Stimulated activated naive B cell treated with anti-CD40 and anti-IgM and Interleukin-4, amounts not matched to agents 10 μg/mL and 1 μg/mL and 100 μg/mL, for 72 hours (primary cell): ENCODE results near the gene SEPHS1.
"Not testable (repeated sequence)": the region's sequence is repeated elsewhere in the genome, so short reads cannot be mapped to it uniquely, and the experiment has no call there.

Source experiments
- ATAC-seq, 2 donors: fragments of 150-1000 bp; cut with Tn5 transposase; replicated peaks; 2 replicates each; pipeline ENCODE4 v1.10.0; 2021; ENCODE audit warnings: moderate library complexity in 1 of 2
- DNase-seq: peaks from one replicate; pipeline ENCODE4 v3.0.0; 2021
- H3K27ac Mint-ChIP-seq: one replicate; pipeline ENCODE4 v1.8.0; 2022; ENCODE audit warnings: mild to moderate bottlenecking, mixed read lengths
- H3K27me3 Mint-ChIP-seq, 2 donors: one replicate each; pipeline ENCODE4 v1.8.0; 2022; ENCODE audit warnings: mixed read lengths in 2 of 2
- H3K36me3 Mint-ChIP-seq, 2 donors: one replicate each; pipeline ENCODE4 v1.8.0; 2022; ENCODE audit warnings: mixed read lengths in 2 of 2, mild to moderate bottlenecking in 1 of 2
- H3K4me1 Mint-ChIP-seq, 2 donors: one replicate each; pipeline ENCODE4 v1.8.0; 2022; ENCODE audit warnings: mixed read lengths in 2 of 2, mild to moderate bottlenecking in 1 of 2
- H3K4me3 Mint-ChIP-seq, 2 donors: one replicate each; pipeline ENCODE4 v1.8.0; 2022; ENCODE audit warnings: mild to moderate bottlenecking in 2 of 2, mixed read lengths in 2 of 2, moderate library complexity in 1 of 2
- H3K9me3 Mint-ChIP-seq, 2 donors: one replicate each; pipeline ENCODE4 v1.8.0; 2022; ENCODE audit warnings: mixed read lengths in 2 of 2, mild to moderate bottlenecking in 1 of 2

Gene SEPHS1

DNA sequence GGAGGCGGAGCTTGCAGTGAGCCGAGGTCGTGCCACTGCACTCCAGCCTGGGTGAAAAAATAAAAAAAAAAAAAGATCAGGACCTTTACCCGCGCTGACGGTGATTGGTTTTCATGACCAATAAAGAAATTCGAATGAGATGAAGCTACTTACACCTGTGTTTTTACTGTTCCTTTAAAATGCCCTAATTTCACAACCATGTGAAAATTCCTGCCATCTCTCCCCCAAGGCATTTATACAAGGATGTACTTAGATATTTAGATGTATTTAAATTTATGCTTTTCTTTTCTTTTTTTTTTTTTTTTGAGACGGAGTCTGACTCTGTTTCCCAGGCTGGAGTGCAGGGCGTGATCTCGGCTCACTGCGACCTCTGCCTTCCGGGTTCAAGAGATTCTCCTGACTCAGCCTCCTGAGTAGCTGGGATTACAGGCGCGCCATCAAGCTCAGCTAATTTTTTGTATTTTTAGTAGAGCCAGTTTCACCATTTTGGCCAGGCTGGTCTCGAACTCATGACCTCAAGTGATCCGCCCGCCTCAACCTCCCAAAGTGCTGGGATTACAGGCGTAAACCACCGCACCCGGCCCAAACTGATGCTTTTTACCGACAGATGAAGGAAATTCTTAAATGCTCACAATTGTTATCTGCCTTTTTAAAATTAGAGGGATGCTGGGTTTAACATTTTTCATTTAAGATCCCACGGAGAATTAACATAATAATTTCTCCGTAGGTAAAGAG lies 45.1 kb downstream of the SEPHS1 start:
- DNase-seq (no peak), ATAC-seq (no peak)
- peaks cover 15 to 29% of the 10 kb centered on the region in 2 donors for H3K4me1 Mint-ChIP-seq
- peak overlapping the region; percentile 95 for H3K27ac Mint-ChIP-seq
- H3K4me3 Mint-ChIP-seq = peak overlapping the region; percentile 83 to 98
- H3K36me3 Mint-ChIP-seq = peaks cover 5 to 6% of the 10 kb centered on the region in 2 donors
- no peaks in the 10 kb centered on the region for H3K9me3 Mint-ChIP-seq
- no peaks in the 10 kb centered on the region for H3K27me3 Mint-ChIP-seq

DNA sequence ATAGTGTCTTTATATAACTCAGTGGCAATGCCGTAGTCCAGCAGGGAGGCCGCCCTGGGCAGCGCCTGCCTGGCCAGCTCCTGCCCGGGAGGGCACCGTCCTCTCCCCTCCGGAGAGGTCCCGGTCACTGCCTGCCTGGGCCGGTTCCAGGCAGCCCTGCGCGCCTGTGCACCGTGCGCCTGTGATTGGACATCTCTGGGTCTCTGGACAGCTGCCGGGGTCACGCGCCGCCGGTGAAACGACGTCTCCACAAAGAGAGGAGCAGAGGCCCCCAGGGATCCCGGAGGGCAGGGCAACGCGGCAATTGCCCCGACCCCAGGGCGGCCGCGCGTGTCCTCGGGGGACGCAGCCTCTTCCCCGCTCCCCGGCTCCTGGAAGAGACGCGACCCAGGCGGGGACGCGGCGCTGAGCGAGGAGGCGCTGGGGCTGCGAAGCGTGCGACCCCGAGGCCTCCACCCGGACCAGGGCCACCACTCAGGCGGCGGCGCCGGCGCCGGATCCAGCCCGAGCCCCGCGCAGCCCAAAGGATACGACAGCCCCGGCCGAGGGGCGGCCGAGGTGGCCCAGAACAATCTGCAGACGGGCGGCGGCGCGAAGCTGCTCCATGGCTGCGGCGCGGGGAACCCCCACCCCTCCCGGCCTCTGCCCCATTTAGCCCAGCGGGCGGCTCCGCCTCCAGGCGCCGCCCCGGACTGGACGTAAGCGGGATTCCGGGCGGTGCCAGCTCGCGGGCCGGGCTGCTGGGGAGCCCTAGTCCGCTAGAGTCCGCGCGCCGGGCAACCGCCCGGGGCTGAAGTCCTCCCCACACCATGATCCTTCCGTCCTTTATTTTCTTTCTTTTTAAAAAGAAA lies 48.4 kb downstream of the SEPHS1 start, which contains the start of gene PHYH:
TSS of gene PHYH (minus strand) at position 628 of the 851 bp plus-strand sequence. CDS start at position 606, 22 bp downstream.
- DNase-seq = peak; percentile 80
- H3K36me3 Mint-ChIP-seq = peaks cover 2 to 7% of the 10 kb centered on the region in 2 donors
- H3K9me3 Mint-ChIP-seq = no peaks in the 10 kb centered on the region
- H3K27me3 Mint-ChIP-seq = no peaks in the 10 kb centered on the region
- peaks cover 15 to 29% of the 10 kb centered on the region in 2 donors for H3K4me1 Mint-ChIP-seq
- peak within 1 kb of the TSS; percentile 96 for H3K27ac Mint-ChIP-seq
- peak within 1 kb of the TSS; percentile 82 to 86 for H3K4me3 Mint-ChIP-seq
- ATAC-seq = peak; percentile 77 to 79

DNA sequence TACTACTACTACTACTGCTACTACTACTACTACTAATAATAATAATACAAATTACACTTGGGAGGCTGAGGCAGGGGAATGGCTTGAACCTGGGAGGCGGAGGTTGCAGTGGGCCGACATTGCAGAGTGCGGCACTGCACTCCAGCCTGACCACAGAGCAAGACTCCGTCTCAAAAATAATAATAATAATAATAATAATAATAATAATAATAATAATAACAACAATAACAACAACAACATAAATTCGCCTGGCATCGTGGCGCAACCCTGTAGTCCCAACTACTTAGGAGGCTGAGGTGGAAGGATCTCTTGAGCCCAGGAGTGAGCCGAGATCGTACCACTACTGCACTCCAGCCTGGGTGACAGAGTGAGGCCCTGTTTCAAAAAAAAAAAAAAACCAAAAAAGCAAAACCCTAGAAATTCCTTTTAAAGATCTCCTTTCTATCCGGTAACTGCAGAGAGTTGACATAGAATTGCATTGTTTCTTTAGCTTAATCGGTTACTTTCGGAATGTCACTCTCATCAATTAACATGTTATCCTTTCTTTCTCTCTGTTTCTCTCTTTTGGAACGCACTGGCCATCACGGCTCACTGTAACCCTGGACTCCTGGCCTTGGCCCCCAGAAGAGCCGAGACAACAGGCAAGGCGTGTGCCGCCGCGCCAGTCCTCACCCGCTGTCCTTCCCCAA lies 49.2 kb downstream of the SEPHS1 start:
- ATAC-seq = no peak
- H3K4me1 Mint-ChIP-seq = peaks cover 13 to 29% of the 10 kb centered on the region in 2 donors
- no peak for DNase-seq
- peaks cover 2 to 7% of the 10 kb centered on the region in 2 donors for H3K36me3 Mint-ChIP-seq
- H3K27ac Mint-ChIP-seq = peak overlapping the region; percentile 52
- H3K27me3 Mint-ChIP-seq = no peaks in the 10 kb centered on the region
- H3K9me3 Mint-ChIP-seq = no peaks in the 10 kb centered on the region
- H3K4me3 Mint-ChIP-seq = peak overlapping the region; percentile 82 to 86

DNA sequence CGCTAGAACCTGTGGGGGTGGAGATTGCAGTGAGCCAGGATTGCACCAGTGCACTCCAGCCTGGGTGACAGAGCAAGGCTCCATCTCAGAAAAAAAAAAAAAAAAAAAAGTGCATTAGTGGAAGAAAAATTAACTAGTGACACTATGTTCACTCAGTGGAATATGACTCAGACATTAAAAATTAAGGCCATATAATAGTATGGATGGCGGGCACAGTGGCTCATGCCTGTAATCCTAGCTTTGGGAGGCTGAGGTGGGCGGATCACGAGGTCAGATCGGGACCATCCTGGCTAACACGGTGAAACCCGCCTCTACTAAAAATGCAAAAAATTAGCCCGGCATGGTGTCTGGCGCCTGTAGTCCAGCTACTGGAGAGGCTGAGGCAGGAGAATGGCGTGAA lies 51.6 kb downstream of the SEPHS1 start:
- peaks cover 11 to 12% of the 10 kb centered on the region in 2 donors for H3K36me3 Mint-ChIP-seq

DNA sequence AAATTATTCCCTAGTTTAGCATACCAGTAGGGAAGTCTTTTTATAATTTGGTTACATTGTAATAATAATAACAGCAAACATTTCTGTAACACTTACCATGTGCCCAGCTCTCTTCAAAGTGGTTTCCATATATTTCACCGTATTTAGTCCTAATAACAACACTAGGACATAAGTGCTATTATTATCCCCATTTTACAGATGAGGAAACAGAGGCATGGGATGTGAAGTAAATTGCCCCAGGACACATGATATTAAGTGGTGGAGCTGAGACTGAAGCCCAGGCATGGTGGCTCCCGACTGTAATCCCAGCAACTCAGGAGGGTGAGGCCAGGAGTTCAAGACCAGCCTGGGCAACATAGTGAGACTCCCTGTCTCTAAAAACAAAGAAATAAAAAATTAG lies 53.3 kb downstream of the SEPHS1 start:
- ATAC-seq (no peak), DNase-seq (no peak)
- peaks cover 5 to 7% of the 10 kb centered on the region in 2 donors for H3K4me1 Mint-ChIP-seq
- H3K9me3 Mint-ChIP-seq = no peaks in the 10 kb centered on the region
- H3K27ac Mint-ChIP-seq = no peak overlapping the region
- H3K27me3 Mint-ChIP-seq = no peaks in the 10 kb centered on the region
- H3K4me3 Mint-ChIP-seq = no peak overlapping the region
- H3K36me3 Mint-ChIP-seq = peaks cover 16% of the 10 kb centered on the region in 2 donors

More for the DNA sequence above, 51.6 kb downstream of the SEPHS1 start:
- no peak overlapping the region for H3K4me3 Mint-ChIP-seq
- H3K27me3 Mint-ChIP-seq = no peaks in the 10 kb centered on the region
- no peak for ATAC-seq
- H3K9me3 Mint-ChIP-seq = no peaks in the 10 kb centered on the region
- H3K4me1 Mint-ChIP-seq = peaks cover 11 to 17% of the 10 kb centered on the region in 2 donors
- H3K27ac Mint-ChIP-seq = no peak overlapping the region
- DNase-seq = no peak

DNA sequence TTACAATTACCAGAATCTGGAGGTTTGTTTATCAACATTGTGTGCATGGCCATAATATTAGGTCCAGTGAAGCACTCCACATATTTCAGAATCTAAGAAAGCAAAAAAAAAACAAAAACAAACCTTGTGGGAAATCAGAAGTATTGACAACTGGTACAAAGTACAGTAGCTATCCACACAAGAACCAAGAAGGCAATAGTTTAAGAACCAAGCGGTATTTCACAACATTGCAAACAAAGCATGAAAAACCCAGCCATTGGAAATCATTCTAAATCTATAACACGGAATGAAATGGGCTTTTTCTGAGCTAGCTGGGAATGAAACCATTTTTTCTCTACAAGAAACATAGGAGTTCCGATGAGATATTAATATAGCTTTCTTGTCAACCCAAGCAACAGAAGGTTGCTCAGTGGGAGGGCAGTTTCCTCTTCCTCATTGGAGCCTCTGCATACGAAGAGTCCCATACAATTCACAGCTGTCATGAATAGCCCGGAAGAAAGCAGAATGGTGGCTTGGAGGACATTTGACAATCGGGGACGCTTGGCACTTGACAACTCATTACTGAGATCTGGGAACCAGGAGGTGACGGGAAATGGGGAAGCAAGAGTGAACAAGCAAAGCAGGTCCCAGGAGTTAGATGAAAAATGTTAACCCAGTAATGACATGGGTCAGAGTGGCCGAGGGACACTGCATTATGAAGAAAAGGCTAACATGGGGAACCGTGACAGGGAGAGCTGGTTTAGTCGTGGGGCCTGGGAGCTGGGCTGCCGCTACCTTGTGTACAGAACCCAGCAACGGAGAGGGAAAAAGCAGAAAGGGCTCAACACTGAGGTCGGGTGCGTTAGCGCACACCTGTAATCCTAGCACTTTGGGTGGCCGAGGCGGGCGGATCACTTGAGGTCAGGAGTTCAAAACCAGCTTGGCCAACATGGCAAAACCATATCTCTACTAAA lies 56.0 kb downstream of the SEPHS1 start:
- Mint-ChIP-seq H3K4me1 (peaks cover 0 to 2% of the 10 kb centered on the region in 2 donors), H3K9me3 (no peaks in the 10 kb centered on the region), H3K27ac (no peak overlapping the region), H3K4me3 (no peak overlapping the region), H3K36me3 (peaks cover 29 to 33% of the 10 kb centered on the region in 2 donors), H3K27me3 (no peaks in the 10 kb centered on the region)
- DNase-seq = no peak
- no peak for ATAC-seq

DNA sequence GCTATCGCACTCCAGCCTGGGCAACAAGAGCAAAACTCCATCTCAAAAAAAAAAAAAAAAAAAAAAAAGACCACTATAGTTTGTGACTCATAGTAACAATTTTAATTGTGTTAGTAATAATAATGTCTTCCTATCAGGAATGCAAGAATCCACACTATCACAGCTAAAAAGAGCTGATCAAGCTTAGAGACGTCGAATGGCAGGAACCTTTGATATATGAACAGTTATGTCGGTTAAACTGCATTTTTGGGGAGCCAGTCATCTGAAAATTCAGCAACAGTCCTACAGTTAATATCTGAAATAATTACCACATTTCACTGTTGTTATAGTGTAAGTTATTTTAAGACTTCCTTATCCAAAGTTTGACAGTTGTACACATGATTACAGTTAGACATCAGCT lies 57.0 kb downstream of the SEPHS1 start:
- Mint-ChIP-seq H3K27me3 (no peaks in the 10 kb centered on the region), H3K27ac (no peak overlapping the region), H3K36me3 (peaks cover 34 to 36% of the 10 kb centered on the region in 2 donors), H3K4me1 (peaks cover 0 to 2% of the 10 kb centered on the region in 2 donors), H3K4me3 (no peak overlapping the region), H3K9me3 (no peaks in the 10 kb centered on the region)
- DNase-seq (no peak), ATAC-seq (no peak)

DNA sequence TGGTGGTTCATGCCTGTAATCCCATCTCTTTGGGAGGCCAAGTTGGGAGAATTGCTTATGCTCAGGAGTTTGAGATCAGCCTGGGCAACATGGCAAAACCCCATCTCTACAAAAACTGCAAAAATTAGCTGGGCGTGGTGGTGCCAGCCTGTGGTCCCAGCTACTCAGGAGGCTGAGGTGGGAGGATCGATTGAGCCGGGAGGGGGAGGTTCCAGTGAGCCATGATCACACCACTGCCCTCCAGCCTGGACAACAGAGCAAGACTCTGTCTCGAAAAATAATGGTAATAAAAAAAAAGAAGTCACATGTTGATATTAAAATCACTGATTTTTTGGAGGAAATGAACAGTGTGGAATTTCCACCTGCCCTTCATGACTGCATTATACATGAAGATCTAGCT lies 64.0 kb downstream of the SEPHS1 start:
- Mint-ChIP-seq H3K4me3 (no peak overlapping the region), H3K9me3 (no peaks in the 10 kb centered on the region), H3K4me1 (peaks cover 0 to 4% of the 10 kb centered on the region in 2 donors), H3K36me3 (peaks cover 22 to 34% of the 10 kb centered on the region in 2 donors), H3K27ac (no peak overlapping the region), H3K27me3 (no peaks in the 10 kb centered on the region)
- ATAC-seq (peak in 1 of 2 donors; percentile 33), DNase-seq (no peak)

DNA sequence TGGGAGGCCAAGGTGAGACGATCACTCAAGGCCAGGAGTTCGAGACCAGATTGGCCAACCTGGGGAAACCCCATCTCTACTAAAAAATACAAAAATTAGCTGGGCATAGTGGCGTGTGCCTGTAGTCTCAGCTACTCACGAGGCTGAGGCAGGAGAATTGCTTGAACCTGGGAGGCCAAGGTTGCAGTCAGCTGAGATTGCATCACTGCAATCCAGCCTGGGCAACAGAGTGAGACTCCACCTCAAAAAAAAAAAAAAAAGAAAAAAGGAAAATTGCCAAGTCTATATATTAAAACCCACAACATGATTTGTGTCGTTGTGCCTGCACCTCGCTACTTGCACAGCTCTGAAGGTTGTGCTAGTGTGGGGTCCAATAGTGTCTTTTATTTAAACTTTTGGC lies 65.7 kb downstream of the SEPHS1 start:
- not testable (repeated sequence) for H3K4me1 Mint-ChIP-seq, H3K9me3 Mint-ChIP-seq, H3K4me3 Mint-ChIP-seq, H3K27ac Mint-ChIP-seq, H3K27me3 Mint-ChIP-seq, DNase-seq, ATAC-seq
- peaks cover 10 to 19% of the 10 kb centered on the region in 2 donors for H3K36me3 Mint-ChIP-seq

DNA sequence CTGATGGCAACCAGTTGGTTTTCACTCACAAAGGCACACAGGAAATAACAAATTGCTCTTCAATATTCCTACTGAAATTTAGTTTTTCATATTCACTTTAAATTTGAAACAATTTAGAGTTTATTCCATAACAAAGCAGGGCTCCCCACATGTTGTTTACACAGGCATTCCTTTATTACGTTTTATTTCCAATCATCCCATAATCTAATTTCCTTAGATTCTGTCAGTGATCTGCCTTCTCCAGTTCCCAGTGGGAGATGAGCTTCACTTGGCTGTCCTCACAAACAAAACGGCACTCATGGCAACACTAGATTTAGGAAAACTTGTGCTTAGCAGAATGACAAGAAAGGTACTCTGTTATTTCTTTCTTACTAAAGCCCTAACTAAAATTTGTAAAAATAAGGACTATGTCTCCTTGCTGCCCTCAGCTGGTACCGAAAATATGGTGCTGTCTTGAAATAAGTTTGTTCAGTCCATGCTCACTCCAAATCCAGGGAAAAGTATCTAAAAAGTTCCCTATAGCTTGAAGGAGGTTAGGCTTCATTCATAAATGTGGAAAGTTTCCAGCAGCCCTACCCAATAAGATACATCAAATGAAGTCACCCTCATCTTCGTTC lies 71.2 kb downstream of the SEPHS1 start:
- Mint-ChIP-seq H3K27ac (no peak overlapping the region), H3K4me3 (no peak overlapping the region), H3K9me3 (no peaks in the 10 kb centered on the region), H3K36me3 (peaks cover 2 to 8% of the 10 kb centered on the region in 2 donors), H3K4me1 (no peaks in the 10 kb centered on the region), H3K27me3 (no peaks in the 10 kb centered on the region)
- ATAC-seq = no peak
- DNase-seq = no peak

DNA sequence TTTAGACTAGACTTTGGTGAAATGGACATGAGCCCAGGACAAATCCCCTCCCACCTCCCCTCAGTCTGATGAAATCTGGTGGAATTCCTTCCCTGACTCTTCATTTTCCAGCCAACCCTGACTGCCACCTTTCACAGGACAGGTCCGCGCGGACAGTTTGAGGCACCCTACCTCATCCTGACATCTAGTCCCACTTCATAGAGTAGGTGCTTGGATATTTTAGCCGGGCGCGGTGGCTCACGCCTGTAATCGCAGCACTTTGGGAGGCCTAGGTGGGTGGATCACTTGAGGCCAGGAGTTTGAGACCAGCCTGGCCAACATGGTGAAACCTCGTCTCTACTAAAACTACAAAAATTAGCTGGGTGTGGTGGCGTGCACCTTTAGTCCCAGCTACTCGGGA lies 71.9 kb downstream of the SEPHS1 start:
- not testable (repeated sequence) for ATAC-seq, H3K27ac Mint-ChIP-seq, H3K27me3 Mint-ChIP-seq, DNase-seq, H3K36me3 Mint-ChIP-seq, H3K4me1 Mint-ChIP-seq, H3K9me3 Mint-ChIP-seq, H3K4me3 Mint-ChIP-seq

DNA sequence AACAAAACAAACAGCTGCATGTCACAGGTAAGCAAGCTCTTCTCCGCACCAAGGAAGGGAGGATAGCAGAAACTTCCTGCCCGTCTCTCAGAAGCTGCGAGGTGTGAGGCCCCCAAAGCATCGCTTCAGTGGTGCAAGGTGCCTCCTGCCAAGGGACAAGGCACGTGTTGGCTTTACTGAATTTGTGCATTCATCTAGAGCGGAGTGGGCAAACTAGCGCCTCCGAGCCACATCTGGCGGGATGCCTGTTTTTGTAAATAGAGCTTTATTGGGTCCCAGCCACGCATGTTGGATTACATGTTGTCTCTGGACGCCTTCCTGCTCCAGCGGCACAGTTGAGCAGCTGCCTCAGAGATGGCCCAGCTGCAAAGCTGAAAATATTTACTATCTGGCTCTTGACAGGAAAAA lies 75.9 kb downstream of the SEPHS1 start:
- H3K4me3 Mint-ChIP-seq = no peak overlapping the region
- H3K4me1 Mint-ChIP-seq = peaks cover 6 to 8% of the 10 kb centered on the region in 2 donors
- DNase-seq (no peak), ATAC-seq (no peak)
- H3K27ac Mint-ChIP-seq = no peak overlapping the region
- H3K36me3 Mint-ChIP-seq = peaks cover 0 to 2% of the 10 kb centered on the region in 2 donors
- H3K27me3 Mint-ChIP-seq = no peaks in the 10 kb centered on the region
- no peaks in the 10 kb centered on the region for H3K9me3 Mint-ChIP-seq

DNA sequence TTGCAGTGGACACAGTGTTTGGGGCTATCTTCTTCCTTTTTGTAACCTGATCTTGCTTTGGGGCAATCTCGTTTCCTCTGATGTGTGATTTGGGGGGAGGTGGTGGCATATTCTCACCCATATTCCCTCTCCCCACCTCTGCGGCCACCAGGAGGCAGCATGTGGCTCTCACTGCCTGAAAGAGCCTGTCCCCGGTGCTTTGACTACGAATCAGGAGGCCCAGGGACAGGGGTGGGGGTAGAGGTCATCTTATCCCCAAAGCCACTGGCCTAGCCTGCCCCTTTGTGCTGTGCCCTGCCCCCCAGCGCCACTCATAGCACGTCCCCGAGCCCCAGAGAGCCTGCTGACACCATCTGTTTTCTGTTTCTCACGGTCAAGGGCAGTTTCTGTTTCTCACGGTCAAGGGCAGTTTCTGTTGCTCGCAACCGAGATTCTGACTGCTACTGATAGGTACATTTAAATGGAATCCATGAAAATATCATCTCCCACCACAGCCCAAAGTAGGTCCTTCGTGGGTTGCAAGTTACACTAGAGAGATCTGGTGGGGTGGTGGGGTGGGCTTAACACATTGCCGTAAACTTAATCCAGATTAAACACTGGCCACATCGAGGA lies 76.4 kb downstream of the SEPHS1 start:
- H3K9me3 Mint-ChIP-seq = no peaks in the 10 kb centered on the region
- peaks cover 6 to 8% of the 10 kb centered on the region in 2 donors for H3K4me1 Mint-ChIP-seq
- peaks cover 0 to 2% of the 10 kb centered on the region in 2 donors for H3K36me3 Mint-ChIP-seq
- DNase-seq (no peak), ATAC-seq (peak in 1 of 2 donors; percentile 34)
- no peaks in the 10 kb centered on the region for H3K27me3 Mint-ChIP-seq
- no peak overlapping the region for H3K4me3 Mint-ChIP-seq
- H3K27ac Mint-ChIP-seq = no peak overlapping the region
